WTC11 (cell line): Measurements from ENCODE around the gene SLK. TPM values are rescaled to one million over a fixed set of nuclear protein-coding genes. Genes with fewer than 3 reads are reported as not detected.

Source experiments
- ATAC-seq: fragments of 200-7000 bp; cut with Tn5 transposase; 2 replicates; pipeline ENCODE4 v1.10.0; 2021; ENCODE audit warnings: mild to moderate bottlenecking, moderate library complexity
- CTCF ChIA-PET: fragments of 300-600 bp; sonication (Branson Sonifier 250); formaldehyde crosslinking; loops from one replicate; lab custom pipeline; 2021; ENCODE audit warnings: antibody characterized with exemption; lab: Charles Lee
- POLR2A ChIA-PET: fragments of 350-600 bp; sonication (Branson Sonifier 250); formaldehyde crosslinking; loops from one replicate; lab custom pipeline; 2021; ENCODE audit warnings: antibody characterized with exemption; lab: Charles Lee
- DNase-seq: peaks from one replicate; pipeline ENCODE4 v3.0.0; 2021; ENCODE audit warnings: low spot score
- H3K27ac Mint-ChIP-seq: 2 replicates; pipeline ENCODE4 v1.8.0; 2021; ENCODE audit warnings: mixed read lengths
- H3K27me3 Mint-ChIP-seq: 2 replicates; pipeline ENCODE4 v1.8.0; 2021; ENCODE audit warnings: low read depth, mild to moderate bottlenecking, moderate library complexity, mixed read lengths
- H3K36me3 Mint-ChIP-seq: 2 replicates; pipeline ENCODE4 v1.8.0; 2021; ENCODE audit warnings: mixed read lengths
- H3K4me1 Mint-ChIP-seq: 2 replicates; pipeline ENCODE4 v1.8.0; 2022; ENCODE audit warnings: mixed read lengths
- H3K4me3 Mint-ChIP-seq: 2 replicates; pipeline ENCODE4 v1.8.0; 2021; ENCODE audit warnings: mild to moderate bottlenecking, moderate library complexity, mixed read lengths
- H3K9me3 Mint-ChIP-seq: 2 replicates; pipeline ENCODE4 v1.8.0; 2021; ENCODE audit warnings: mixed read lengths
- ATF1 ChIP-seq: sonication (generic); formaldehyde crosslinking; IDR thresholded peaks from 2 replicates; pipeline ENCODE4 v1.8.1; 2023; ENCODE audit warnings: mild to moderate bottlenecking, moderate library complexity, missing genetic modification reagents
- CDX4 ChIP-seq: fragments of 250-450 bp; sonication (Bioruptor Pico); IDR thresholded peaks from 2 replicates; pipeline ENCODE4 v1.9.0; 2021; ENCODE audit warnings: moderate library complexity, mild to moderate bottlenecking, inconsistent platforms, borderline replicate concordance
- CREM ChIP-seq: sonication (generic); formaldehyde crosslinking; IDR thresholded peaks from 2 replicates; pipeline ENCODE4 v1.8.1; 2022; ENCODE audit warnings: mild to moderate bottlenecking, missing genetic modification reagents, moderate library complexity
- ELF4 ChIP-seq: sonication (generic); formaldehyde crosslinking; IDR thresholded peaks from 2 replicates; pipeline ENCODE4 v1.8.1; 2022; ENCODE audit warnings: low read depth, mild to moderate bottlenecking, moderate library complexity, missing genetic modification reagents
- ERG ChIP-seq: fragments of 250-450 bp; sonication (Bioruptor Pico); IDR thresholded peaks from 2 replicates; pipeline ENCODE4 v1.8.0; 2021; ENCODE audit warnings: mild to moderate bottlenecking
- ETV6 ChIP-seq: sonication (generic); formaldehyde crosslinking; IDR thresholded peaks from 2 replicates; pipeline ENCODE4 v1.8.1; 2022; ENCODE audit warnings: mild to moderate bottlenecking, missing genetic modification reagents
- FOXJ3 ChIP-seq: sonication (generic); formaldehyde crosslinking; IDR thresholded peaks from 2 replicates; pipeline ENCODE4 v1.9.0; 2021; ENCODE audit warnings: missing genetic modification reagents, mild to moderate bottlenecking, borderline replicate concordance
- FOXP1 ChIP-seq: sonication (generic); formaldehyde crosslinking; IDR thresholded peaks from 2 replicates; pipeline ENCODE4 v1.8.0; 2022; ENCODE audit warnings: missing genetic modification reagents, mild to moderate bottlenecking, moderate library complexity, borderline replicate concordance
- NR2C2 ChIP-seq: sonication (generic); formaldehyde crosslinking; IDR thresholded peaks from 2 replicates; pipeline ENCODE4 v1.8.0; 2022; ENCODE audit warnings: mild to moderate bottlenecking, missing genetic modification reagents
- NR3C1 ChIP-seq: sonication (generic); formaldehyde crosslinking; conservative IDR thresholded peaks from 2 replicates; pipeline ENCODE4 v1.8.1; 2023; ENCODE audit warnings: low read depth, mild to moderate bottlenecking, missing genetic modification reagents
- SMAD3 ChIP-seq: sonication (generic); formaldehyde crosslinking; IDR thresholded peaks from 2 replicates; pipeline ENCODE4 v1.8.0; 2022; ENCODE audit warnings: missing genetic modification reagents, mild to moderate bottlenecking, borderline replicate concordance
- SOX15 ChIP-seq: fragments of 250-450 bp; sonication (Bioruptor Pico); IDR thresholded peaks from 2 replicates; pipeline ENCODE4 v1.9.0; 2021; ENCODE audit warnings: mild to moderate bottlenecking
- TEAD1 ChIP-seq: sonication (generic); formaldehyde crosslinking; IDR thresholded peaks from 2 replicates; pipeline ENCODE4 v1.8.0; 2022; ENCODE audit warnings: mild to moderate bottlenecking, missing genetic modification reagents
- ZBTB21 ChIP-seq: sonication (generic); formaldehyde crosslinking; IDR thresholded peaks from 2 replicates; pipeline ENCODE4 v1.8.1; 2023; ENCODE audit warnings: mild to moderate bottlenecking, missing genetic modification reagents, borderline replicate concordance
- ZNF232 ChIP-seq: sonication (generic); formaldehyde crosslinking; IDR thresholded peaks from 2 replicates; pipeline ENCODE4 v1.8.0; 2022; ENCODE audit warnings: mild to moderate bottlenecking, missing genetic modification reagents
- ZNF396 ChIP-seq: fragments of 250-450 bp; sonication (Bioruptor Pico); IDR thresholded peaks from 2 replicates; pipeline ENCODE4 v1.8.0; 2021; ENCODE audit warnings: mild to moderate bottlenecking, moderate library complexity, borderline replicate concordance
- ZNF671 ChIP-seq: fragments of 250-450 bp; sonication (Bioruptor Pico); IDR thresholded peaks from 2 replicates; pipeline ENCODE4 v1.8.0; 2021; ENCODE audit warnings: mild to moderate bottlenecking
- total RNA-seq: library from RNA; stranded (reverse); gene quantifications from 3 replicates; pipeline ENCODE4 v1.2.3, GENCODE V29; 2021
- TF ChIP-seq, protein P1 (sequence below): sonication (generic); formaldehyde crosslinking; IDR thresholded peaks from 2 replicates; pipeline ENCODE4 v1.8.1; 2023; ENCODE audit warnings: mild to moderate bottlenecking, missing genetic modification reagents, moderate library complexity
- TF ChIP-seq, protein P2 (sequence below): sonication (generic); formaldehyde crosslinking; IDR thresholded peaks from 2 replicates; pipeline ENCODE4 v1.8.1; 2023; ENCODE audit warnings: mild to moderate bottlenecking, missing genetic modification reagents, borderline replicate concordance
- TF ChIP-seq, protein P3 (sequence below): sonication (generic); formaldehyde crosslinking; IDR thresholded peaks from 2 replicates; pipeline ENCODE4 v1.8.1; 2023; ENCODE audit warnings: mild to moderate bottlenecking, moderate library complexity, missing genetic modification reagents

SLK gene
- total RNA-seq, 1 experiment from 2014 or later: 19.2 TPM

- H3K4me1 Mint-ChIP-seq: no peaks in the 10 kb centered on the region
- ATAC-seq (no peak), DNase-seq (no peak)
- TF ChIP-seq NR3C1 (CRISPR knock-in tag): no peak
- no peak for TF ChIP-seq SMAD3
- TF ChIP-seq, protein P1, sequence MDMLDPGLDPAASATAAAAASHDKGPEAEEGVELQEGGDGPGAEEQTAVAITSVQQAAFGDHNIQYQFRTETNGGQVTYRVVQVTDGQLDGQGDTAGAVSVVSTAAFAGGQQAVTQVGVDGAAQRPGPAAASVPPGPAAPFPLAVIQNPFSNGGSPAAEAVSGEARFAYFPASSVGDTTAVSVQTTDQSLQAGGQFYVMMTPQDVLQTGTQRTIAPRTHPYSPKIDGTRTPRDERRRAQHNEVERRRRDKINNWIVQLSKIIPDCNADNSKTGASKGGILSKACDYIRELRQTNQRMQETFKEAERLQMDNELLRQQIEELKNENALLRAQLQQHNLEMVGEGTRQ (CRISPR knock-in tag): no peak
- TF ChIP-seq ZNF232: no peak
- no peak for TF ChIP-seq TEAD1 (CRISPR knock-in tag)
- TF ChIP-seq ZNF396 (CRISPR knock-in tag): no peak
- no peak for TF ChIP-seq ATF1 (CRISPR knock-in tag)
- TF ChIP-seq ETV6 (CRISPR knock-in tag): no peak
- TF ChIP-seq, protein P2, sequence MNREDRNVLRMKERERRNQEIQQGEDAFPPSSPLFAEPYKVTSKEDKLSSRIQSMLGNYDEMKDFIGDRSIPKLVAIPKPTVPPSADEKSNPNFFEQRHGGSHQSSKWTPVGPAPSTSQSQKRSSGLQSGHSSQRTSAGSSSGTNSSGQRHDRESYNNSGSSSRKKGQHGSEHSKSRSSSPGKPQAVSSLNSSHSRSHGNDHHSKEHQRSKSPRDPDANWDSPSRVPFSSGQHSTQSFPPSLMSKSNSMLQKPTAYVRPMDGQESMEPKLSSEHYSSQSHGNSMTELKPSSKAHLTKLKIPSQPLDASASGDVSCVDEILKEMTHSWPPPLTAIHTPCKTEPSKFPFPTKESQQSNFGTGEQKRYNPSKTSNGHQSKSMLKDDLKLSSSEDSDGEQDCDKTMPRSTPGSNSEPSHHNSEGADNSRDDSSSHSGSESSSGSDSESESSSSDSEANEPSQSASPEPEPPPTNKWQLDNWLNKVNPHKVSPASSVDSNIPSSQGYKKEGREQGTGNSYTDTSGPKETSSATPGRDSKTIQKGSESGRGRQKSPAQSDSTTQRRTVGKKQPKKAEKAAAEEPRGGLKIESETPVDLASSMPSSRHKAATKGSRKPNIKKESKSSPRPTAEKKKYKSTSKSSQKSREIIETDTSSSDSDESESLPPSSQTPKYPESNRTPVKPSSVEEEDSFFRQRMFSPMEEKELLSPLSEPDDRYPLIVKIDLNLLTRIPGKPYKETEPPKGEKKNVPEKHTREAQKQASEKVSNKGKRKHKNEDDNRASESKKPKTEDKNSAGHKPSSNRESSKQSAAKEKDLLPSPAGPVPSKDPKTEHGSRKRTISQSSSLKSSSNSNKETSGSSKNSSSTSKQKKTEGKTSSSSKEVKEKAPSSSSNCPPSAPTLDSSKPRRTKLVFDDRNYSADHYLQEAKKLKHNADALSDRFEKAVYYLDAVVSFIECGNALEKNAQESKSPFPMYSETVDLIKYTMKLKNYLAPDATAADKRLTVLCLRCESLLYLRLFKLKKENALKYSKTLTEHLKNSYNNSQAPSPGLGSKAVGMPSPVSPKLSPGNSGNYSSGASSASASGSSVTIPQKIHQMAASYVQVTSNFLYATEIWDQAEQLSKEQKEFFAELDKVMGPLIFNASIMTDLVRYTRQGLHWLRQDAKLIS: no peak
- TF ChIP-seq CREM (CRISPR knock-in tag): no peak
- TF ChIP-seq CDX4 (CRISPR knock-in tag): no peak
- TF ChIP-seq, protein P3, sequence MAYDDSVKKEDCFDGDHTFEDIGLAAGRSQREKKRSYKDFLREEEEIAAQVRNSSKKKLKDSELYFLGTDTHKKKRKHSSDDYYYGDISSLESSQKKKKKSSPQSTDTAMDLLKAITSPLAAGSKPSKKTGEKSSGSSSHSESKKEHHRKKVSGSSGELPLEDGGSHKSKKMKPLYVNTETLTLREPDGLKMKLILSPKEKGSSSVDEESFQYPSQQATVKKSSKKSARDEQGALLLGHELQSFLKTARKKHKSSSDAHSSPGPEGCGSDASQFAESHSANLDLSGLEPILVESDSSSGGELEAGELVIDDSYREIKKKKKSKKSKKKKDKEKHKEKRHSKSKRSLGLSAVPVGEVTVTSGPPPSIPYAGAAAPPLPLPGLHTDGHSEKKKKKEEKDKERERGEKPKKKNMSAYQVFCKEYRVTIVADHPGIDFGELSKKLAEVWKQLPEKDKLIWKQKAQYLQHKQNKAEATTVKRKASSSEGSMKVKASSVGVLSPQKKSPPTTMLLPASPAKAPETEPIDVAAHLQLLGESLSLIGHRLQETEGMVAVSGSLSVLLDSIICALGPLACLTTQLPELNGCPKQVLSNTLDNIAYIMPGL (CRISPR knock-in tag): no peak
- no peak for TF ChIP-seq NR2C2 (CRISPR knock-in tag)
- TF ChIP-seq ZBTB21 (CRISPR knock-in tag): no peak
- no peak for TF ChIP-seq SOX15 (CRISPR knock-in tag)
- TF ChIP-seq FOXJ3 (CRISPR knock-in tag): no peak
- TF ChIP-seq ZNF671 (CRISPR knock-in tag): no peak
- TF ChIP-seq ELF4 (CRISPR knock-in tag): no peak
- TF ChIP-seq ERG (CRISPR knock-in tag): no peak
- no peak overlapping the region for H3K27ac Mint-ChIP-seq
- H3K36me3 Mint-ChIP-seq: no peaks in the 10 kb centered on the region
- no peaks in the 10 kb centered on the region for H3K27me3 Mint-ChIP-seq
- no peaks in the 10 kb centered on the region; the same call in 1 of the 2 replicates for H3K9me3 Mint-ChIP-seq
- H3K4me3 Mint-ChIP-seq: no peak overlapping the region
- CTCF ChIA-PET: interaction anchor here (0.8 kb wide), 1 partner anchor 13 kb away, joined by 3 read pairs; no protein-coding TSS in a partner anchor
- POLR2A ChIA-PET: no interaction called here
Measured at GRCh38 chr10:103939522-103939921, 27.4 kb upstream of the SLK start.

DNA sequence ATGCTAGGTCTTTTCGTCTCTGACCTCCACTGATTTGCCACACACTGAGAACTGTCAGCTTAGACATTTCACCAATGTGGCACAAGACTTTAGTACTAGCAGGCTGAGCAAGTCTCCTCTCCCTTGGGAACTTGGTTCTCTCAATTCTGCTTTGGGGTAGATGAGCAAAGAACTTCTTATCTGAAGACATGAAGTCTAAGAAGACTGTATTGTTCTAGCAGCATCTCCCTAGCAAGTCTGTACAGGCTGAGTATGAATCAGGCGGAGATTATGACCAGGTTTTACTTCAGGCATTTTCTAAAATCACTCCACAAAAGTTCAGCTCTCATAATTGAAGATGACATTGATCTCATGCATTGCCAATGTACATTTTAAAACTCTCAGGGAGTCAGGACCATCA lies 25.1 kb upstream of the SLK start:
- no peaks in the 10 kb centered on the region for H3K4me1 Mint-ChIP-seq
- ATAC-seq: no peak
- ChIA-PET POLR2A (no interaction called here), CTCF (no interaction called here)
- H3K36me3 Mint-ChIP-seq: no peaks in the 10 kb centered on the region
- no peak overlapping the region for H3K27ac Mint-ChIP-seq
- H3K27me3 Mint-ChIP-seq: no peaks in the 10 kb centered on the region
- TF ChIP-seq FOXP1: no peak
- TF ChIP-seq NR3C1 (CRISPR knock-in tag): no peak
- no peaks in the 10 kb centered on the region for H3K9me3 Mint-ChIP-seq
- no peak for DNase-seq
- H3K4me3 Mint-ChIP-seq: no peak overlapping the region
